Stimulated activated CD4-positive, alpha-beta T cell treated with anti-CD3 and anti-CD28 coated beads, Interleukin-4, amount 100 ng/mL, for 4 hours (primary cell): ENCODE measurements around the gene EDN3.

Experiments used
- DNase-seq, 2 experiments: peaks; one replicate each; pipeline ENCODE4 v3.0.0-alpha.2; 2020

Gene EDN3

GRCh38 chr20:59308493-59309201, 8.2 kb downstream of the EDN3 start:
- no peak for DNase-seq

- DNase-seq = no peak
These were observed 8.8 kb downstream of the EDN3 start for GRCh38 chr20:59309218-59309617.

- DNase-seq = no peak
These were observed 14.6 kb downstream of the EDN3 start for GRCh38 chr20:59314997-59315396.

GRCh38 chr20:59316911-59317731, 16.7 kb downstream of the EDN3 start:
- no peak for DNase-seq

- no peak for DNase-seq
These were observed 17.9 kb downstream of the EDN3 start for GRCh38 chr20:59318201-59318790.

- no peak for DNase-seq
These were observed 18.4 kb downstream of the EDN3 start for GRCh38 chr20:59318803-59319202.

- DNase-seq = no peak
These were observed 20.0 kb downstream of the EDN3 start for GRCh38 chr20:59320426-59320825.

- no peak for DNase-seq
These were observed 20.6 kb downstream of the EDN3 start for GRCh38 chr20:59320854-59321647.

GRCh38 chr20:59322081-59322480, 21.7 kb downstream of the EDN3 start:
- DNase-seq = no peak

GRCh38 chr20:59322585-59323454, 22.4 kb downstream of the EDN3 start:
- no peak for DNase-seq

- DNase-seq = no peak
These were observed 23.3 kb downstream of the EDN3 start for GRCh38 chr20:59323731-59324130.

GRCh38 chr20:59324521-59325141, 24.2 kb downstream of the EDN3 start:
- no peak for DNase-seq

GRCh38 chr20:59325142-59325523, 24.7 kb downstream of the EDN3 start:
- no peak for DNase-seq

- no peak for DNase-seq
These were observed 25.8 kb downstream of the EDN3 start for GRCh38 chr20:59326188-59326587.

GRCh38 chr20:59328071-59328470, 27.7 kb downstream of the EDN3 start:
- no peak for DNase-seq

GRCh38 chr20:59331721-59332329, 31.4 kb downstream of the EDN3 start:
- DNase-seq = no peak

GRCh38 chr20:59333260-59333845, 32.9 kb downstream of the EDN3 start:
- DNase-seq = no peak

GRCh38 chr20:59333951-59334350, 33.5 kb downstream of the EDN3 start:
- DNase-seq = no peak

GRCh38 chr20:59334651-59335300, 34.4 kb downstream of the EDN3 start:
- no peak for DNase-seq

GRCh38 chr20:59335377-59335776, 35.0 kb downstream of the EDN3 start:
- no peak for DNase-seq
